NCI-H2196 (cell line): ENCODE measurements around the gene RPL9.
"Not testable (repeated sequence)": the region's sequence is repeated elsewhere in the genome, so short reads cannot be mapped to it uniquely, and the experiment has no call there.

ENCODE experiments used
- DNase-seq: peaks from one replicate; lab custom pipeline; 2025; ENCODE audit not compliant: unreplicated experiment; lab: John Stamatoyannopoulos, UW

The RPL9 gene

DNA sequence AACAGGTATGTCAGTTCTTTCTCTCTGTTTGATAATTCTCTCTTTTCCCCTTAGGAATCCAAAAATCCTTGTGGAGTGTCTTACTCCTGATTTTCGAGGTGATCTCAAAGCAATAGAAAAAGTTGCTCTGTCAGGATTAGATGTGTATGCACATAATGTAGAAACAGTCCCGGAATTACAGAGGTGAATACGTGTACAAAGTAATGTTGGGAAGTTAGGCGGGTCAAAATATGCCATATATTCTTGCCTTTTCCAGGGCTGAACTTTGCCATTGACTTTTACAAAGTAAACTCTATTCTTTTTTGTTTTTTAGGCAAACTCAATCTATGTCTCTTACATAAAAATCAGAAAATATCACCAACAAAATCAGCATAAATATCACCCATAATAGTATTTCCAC lies 8.7 kb upstream of the RPL9 start:
- no peak for DNase-seq

GRCh38 chr4:39466747-39467146 lies 8.0 kb upstream of the RPL9 start:
- DNase-seq, result no peak

DNA sequence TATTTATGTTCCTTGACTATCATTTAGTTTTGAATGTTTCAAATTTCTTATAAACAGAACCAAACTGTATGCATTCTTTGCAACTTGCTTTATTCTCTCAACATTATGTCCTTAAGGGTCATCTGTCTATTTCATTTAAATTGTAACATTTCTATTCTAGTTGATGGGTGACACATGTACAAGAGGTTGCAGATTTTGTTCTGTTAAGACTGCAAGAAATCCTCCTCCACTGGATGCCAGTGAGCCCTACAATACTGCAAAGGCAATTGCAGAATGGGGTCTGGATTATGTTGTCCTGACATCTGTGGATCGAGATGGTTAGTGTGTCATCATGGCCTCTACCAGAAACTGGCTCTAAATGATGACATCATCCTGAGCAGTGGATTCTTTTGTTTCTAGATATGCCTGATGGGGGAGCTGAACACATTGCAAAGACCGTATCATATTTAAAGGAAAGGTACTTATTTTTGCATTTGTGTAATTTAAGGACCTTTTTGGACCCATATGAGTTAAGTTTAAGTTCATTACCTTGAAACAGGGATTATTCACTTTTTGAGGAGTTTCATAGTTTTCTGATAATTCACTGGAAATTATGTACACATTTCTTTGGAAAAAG lies 6.3 kb upstream of the RPL9 start:
- DNase-seq, result no peak

DNA sequence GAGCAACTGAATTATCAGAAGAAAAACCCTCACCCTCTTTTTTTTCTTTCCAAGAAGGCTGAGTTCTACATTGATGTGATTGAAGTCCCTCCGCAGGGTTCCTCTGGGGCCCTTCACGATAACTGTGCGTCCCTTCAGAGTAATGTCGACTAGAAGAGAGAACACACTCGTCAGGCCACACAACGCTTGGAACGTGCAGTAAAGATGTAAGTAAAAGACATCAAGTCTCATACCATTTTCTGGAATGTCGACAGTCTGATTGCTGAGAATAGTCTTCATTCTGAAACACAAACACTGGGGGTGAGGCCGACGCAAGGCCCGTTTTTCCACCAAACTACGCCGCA lies 589 bp downstream of the RPL9 start:
- DNase-seq, result not testable (repeated sequence)

DNA sequence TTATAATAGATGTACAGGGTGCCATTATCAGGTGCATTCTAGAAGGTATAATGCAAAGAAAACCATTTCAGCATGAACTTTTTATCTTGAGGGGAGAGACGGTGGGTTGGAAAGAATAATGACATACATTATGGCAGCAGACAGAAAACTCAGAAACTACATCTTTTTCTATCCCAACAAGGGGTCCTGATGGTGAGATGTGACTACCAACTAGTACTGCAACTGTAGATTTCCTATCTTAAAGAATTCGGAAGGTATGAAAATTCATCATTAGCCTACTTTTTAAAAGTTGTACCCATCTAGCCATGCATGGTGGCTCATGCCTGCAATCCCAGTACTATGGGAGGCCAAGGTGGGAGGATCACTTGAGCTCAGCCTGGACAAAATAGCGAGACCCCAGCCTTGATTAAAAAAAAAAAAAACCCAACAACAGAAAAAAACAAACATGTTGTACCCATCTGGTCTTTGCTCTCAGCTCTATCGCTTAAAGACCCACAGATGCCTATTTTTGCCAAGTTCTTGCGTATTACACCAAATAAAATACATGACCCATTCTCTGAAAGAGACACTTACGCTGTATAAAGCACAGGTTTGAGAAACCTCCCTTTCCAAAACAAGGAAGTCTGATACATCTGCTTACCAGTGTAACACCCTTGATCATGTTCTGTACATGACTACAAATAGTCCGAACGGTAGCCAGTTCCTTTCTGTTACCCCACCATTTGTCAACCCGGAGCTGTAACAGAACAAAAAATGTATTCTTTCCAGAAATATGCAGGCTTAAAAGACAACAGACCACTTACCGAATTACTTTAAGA lies 1.6 kb downstream of the RPL9 start:
- DNase-seq, result no peak

GRCh38 chr4:39455486-39455885 lies 3.2 kb downstream of the RPL9 start:
- DNase-seq, result no peak

GRCh38 chr4:39453738-39454137 lies 5.0 kb downstream of the RPL9 start:
- DNase-seq, result no peak

DNA sequence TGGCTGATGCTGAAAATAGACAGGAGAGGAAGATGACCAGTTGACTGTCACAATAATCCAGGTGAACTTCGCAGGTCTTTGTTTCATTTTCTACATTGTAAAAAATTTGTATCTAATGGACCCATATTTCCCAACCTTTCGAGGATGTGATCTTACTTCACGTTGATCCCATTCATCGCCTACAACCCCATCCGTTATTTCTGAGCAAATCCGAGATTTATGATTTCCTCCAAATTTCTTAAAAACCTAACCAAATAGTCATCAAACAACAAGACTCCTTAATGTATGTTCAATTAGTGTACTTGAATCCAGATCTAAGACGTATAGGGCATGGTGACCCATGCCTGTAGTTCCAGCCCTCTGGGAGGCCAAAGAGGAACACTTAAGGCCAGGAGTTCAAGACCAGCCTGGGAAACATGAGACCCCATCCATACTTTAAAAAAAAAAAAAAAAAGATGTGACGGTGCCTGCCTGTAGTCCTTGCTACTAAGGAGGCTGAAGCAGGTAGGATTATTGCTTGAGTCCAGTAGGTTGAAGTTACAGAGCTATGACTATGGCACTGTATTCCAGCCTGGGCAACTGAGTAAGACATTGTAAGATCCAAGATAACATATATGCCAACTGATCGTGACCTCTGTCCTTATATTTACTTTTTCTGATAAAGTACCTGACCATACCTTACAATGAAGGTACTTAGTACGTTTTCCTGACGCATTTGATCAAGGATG lies 5.7 kb downstream of the RPL9 start:
- no peak for DNase-seq

DNA sequence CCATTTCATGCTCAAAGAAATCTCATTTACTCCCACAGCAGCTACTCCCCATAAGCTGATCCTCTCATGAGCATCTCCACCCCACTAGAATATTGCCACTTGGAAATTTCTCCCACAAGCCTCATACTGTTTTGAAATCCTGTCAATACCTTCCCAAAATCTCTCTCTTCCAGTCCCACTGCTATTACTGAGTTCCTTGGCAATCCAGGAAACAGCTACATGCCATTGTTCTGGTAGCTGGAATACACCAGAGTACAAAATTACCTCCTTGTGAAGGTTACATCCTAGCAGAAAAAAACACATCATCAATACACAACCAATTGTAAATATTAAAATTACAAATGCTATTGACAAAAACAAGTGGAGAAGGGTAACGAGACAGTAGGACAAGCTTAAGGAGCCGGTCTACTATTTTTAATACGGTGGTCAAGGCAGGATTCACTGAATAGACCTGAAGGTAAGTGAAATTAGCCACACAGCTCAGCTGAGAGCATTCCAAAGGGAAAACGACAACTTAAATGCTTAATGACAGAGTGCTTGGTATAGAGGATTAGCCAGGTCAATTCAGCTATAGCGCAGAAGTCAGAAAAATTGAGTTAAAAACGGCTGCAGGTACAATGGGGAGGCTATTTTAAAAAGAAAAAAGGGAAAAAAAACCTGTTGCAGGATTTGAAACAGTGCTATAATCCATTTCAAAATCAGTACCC lies 6.4 kb downstream of the RPL9 start:
- DNase-seq, result no peak

GRCh38 chr4:39451423-39452023 lies 7.2 kb downstream of the RPL9 start:
- DNase-seq, result no peak

DNA sequence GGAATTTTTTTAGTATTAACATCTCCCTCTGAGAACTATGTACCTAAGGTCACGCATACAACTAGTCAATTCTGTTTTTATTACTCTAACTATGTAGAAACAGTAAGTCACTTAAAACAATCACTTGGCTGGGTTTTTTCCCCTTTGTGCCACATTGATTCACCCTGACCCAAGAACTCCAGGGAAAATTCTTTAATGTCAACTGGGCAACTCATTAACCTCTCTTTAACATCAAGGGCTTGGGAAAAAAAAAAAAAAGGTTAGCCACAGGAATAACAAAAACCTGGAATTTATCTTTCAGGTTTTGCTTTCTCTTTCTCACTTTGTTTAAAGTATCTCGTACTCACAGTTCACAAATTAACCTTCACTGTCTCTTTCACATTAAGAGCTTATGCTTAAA lies 8.1 kb downstream of the RPL9 start:
- DNase-seq, result no peak

DNA sequence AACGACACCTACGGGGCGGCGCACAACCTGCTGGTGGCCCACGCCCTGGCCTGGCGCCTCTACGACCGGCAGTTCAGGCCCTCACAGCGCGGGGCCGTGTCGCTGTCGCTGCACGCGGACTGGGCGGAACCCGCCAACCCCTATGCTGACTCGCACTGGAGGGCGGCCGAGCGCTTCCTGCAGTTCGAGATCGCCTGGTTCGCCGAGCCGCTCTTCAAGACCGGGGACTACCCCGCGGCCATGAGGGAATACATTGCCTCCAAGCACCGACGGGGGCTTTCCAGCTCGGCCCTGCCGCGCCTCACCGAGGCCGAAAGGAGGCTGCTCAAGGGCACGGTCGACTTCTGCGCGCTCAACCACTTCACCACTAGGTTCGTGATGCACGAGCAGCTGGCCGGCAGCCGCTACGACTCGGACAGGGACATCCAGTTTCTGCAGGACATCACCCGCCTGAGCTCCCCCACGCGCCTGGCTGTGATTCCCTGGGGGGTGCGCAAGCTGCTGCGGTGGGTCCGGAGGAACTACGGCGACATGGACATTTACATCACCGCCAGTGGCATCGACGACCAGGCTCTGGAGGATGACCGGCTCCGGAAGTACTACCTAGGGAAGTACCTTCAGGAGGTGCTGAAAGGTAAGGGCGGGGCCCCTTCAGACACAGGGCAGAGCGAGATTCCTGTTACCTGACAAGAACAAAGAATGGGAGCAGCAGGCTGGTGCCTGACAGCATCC lies 11.7 kb downstream of the RPL9 start:
- no peak for DNase-seq

- no peak for DNase-seq
Observed at GRCh38 chr4:39446483-39446841, 12.3 kb downstream of the RPL9 start.

DNA sequence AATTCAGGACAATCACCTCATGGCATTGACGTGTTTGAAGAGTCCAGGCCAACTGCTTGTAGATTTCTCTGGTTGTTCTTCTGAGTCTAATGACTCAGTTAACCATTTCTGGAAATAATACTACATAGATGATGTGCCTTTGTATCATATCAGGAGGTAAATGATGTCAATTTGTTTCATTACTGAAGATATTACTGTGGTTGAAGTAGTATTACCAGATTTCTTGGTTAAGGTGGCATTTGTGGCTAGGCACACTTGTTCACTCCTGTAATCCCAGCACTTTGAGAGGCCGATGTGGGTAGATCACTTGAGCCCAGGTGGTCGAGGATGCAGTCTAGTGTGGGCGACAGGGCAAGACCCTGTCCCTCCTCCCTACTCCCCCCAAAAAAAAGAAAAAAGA lies 15.7 kb downstream of the RPL9 start:
- DNase-seq, result no peak

GRCh38 chr4:39441593-39441992 lies 17.1 kb downstream of the RPL9 start:
- no peak for DNase-seq

GRCh38 chr4:39435659-39436563 lies 22.8 kb downstream of the RPL9 start:
- no peak for DNase-seq

GRCh38 chr4:39433878-39434492 lies 24.7 kb downstream of the RPL9 start:
- no peak for DNase-seq

DNA sequence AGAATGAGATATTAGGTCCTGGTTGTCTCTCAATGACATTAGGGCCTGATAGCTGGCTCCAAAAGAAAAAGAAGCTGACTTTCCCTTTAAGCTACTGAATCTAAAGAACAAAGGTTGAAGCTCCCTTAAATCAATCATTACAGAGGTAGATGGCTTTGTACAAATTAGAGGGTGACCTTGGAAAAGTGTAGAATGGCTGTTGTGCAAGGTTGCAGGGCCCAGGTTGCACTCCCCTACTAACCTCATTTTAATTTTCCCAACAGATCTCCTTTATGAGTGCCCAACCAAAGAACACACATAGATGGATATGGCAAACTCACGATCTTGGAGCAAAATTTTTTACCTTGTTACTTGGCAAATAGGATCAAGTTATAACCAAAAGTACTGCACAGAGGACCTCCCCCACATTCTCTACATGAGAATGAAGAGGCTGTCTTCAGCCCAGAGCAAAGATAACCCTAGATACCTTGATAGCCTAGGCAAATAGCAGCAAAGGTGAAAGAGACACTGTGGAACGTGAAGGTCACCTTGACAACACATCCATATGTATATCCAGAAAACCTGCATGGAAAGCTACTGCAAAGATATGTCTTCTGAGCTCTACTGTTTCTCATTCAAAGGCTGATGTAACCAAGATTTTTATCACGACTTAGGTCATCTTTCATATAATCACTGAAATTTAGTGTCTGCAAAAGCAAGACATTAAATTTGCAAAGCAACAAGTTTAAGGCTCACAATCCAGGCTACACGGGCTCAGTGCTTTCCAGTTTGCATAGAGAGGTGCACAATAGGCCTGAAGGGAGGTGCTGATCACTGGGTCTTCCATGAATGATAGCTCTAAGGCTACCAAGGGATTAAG lies 29.0 kb downstream of the RPL9 start:
- DNase-seq, result no peak
